Measurements from ENCODE around the gene PHF3.
"Not testable (repeated sequence)": the region's sequence is repeated elsewhere in the genome, so short reads cannot be mapped to it uniquely, and the experiment has no call there.

PHF3 gene

DNA sequence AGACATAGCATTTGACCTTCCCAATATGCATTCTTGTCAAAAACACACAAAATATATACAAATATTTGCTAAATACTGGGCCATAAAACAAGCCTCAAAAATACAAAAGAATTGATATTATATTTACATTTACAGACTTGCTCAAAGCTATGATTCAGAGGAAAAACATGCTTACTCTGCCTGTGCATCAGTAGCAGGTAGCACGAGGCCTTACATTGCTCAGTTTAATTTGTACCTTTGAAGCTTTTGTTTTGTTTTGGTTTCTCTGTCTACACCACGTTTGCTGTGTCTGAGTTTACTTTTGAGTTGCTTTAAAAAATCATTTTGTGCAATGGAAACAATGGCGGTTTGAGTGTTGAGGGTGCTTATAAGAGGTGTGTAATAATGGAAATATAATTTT is 99.3 kb downstream of the PHF3 start:
- no peaks in the 10 kb centered on the region for H3K9me3 ChIP-seq (ENCODE audit: control insufficient read depth, insufficient read depth, low read length)
- no peaks in the 10 kb centered on the region for H3K36me3 ChIP-seq (ENCODE audit: control insufficient read depth, insufficient read depth, low read length)
- no peak overlapping the region for H3K27ac ChIP-seq (ENCODE audit: low read length)
- no peaks in the 10 kb centered on the region for H3K27me3 ChIP-seq (ENCODE audit: control insufficient read depth, insufficient read depth, low read length)
- no peak for DNase-seq (ENCODE audit: low read depth, low spot score)
- H3K4me3 ChIP-seq (ENCODE audit: low read length), result no peak overlapping the region
- no CpG with 5 or more reads among the region's 3 CpGs for WGBS (ENCODE audit: insufficient coverage, insufficient read length)
- H3K4me1 ChIP-seq (ENCODE audit: control insufficient read depth, insufficient read depth, low read length), result no peaks in the 10 kb centered on the region

- H3K4me1 ChIP-seq (ENCODE audit: control insufficient read depth, insufficient read depth, low read length); H3K9me3 ChIP-seq (ENCODE audit: control insufficient read depth, insufficient read depth, low read length); DNase-seq (ENCODE audit: low read depth, low spot score); H3K27ac ChIP-seq (ENCODE audit: low read length); H3K27me3 ChIP-seq (ENCODE audit: control insufficient read depth, insufficient read depth, low read length); H3K4me3 ChIP-seq (ENCODE audit: low read length); H3K36me3 ChIP-seq (ENCODE audit: control insufficient read depth, insufficient read depth, low read length): not testable (repeated sequence)
- no CpG with 5 or more reads among the region's 2 CpGs for WGBS (ENCODE audit: insufficient coverage, insufficient read length)
Measured at GRCh38 chr6:63738190-63738589, 102.6 kb downstream of the PHF3 start.

- Histone ChIP-seq H3K27ac (ENCODE audit: low read length) (no peak overlapping the region), H3K4me3 (ENCODE audit: low read length) (no peak overlapping the region), H3K9me3 (ENCODE audit: control insufficient read depth, insufficient read depth, low read length) (no peaks in the 10 kb centered on the region), H3K36me3 (ENCODE audit: control insufficient read depth, insufficient read depth, low read length) (no peaks in the 10 kb centered on the region), H3K4me1 (ENCODE audit: control insufficient read depth, insufficient read depth, low read length) (no peaks in the 10 kb centered on the region), H3K27me3 (ENCODE audit: control insufficient read depth, insufficient read depth, low read length) (no peaks in the 10 kb centered on the region)
- DNase-seq (ENCODE audit: low read depth, low spot score), result no peak
- WGBS (ENCODE audit: insufficient coverage, insufficient read length), result no CpG with 5 or more reads among the region's 1 CpG
Measured at GRCh38 chr6:63739094-63739687, 103.6 kb downstream of the PHF3 start.

DNA sequence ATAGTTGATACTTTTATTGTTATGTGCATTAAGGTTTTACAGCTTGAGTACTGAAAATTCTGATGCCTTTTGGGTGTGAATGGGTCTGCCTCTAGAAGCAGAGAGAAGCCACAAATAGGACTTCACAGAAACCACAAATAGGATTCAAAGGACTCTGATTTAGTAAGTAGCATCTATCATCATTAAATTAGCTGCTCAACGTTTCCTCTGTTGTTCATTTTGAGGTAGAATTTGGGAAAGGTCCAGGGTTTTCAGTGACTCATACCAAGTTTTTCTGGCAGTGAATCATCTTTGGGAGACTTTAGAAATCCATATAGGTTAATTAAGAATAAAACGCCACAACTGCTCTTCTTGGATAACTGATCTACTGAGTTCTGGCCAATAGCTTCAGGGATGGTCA is 105.1 kb downstream of the PHF3 start:
- H3K27ac ChIP-seq (ENCODE audit: low read length), result no peak overlapping the region
- no CpG with 5 or more reads among the region's 2 CpGs for WGBS (ENCODE audit: insufficient coverage, insufficient read length)

GRCh38 chr6:63742060-63742459 is 106.5 kb downstream of the PHF3 start:
- Histone ChIP-seq H3K9me3 (ENCODE audit: control insufficient read depth, insufficient read depth, low read length) (no peaks in the 10 kb centered on the region), H3K4me1 (ENCODE audit: control insufficient read depth, insufficient read depth, low read length) (no peaks in the 10 kb centered on the region), H3K36me3 (ENCODE audit: control insufficient read depth, insufficient read depth, low read length) (no peaks in the 10 kb centered on the region), H3K4me3 (ENCODE audit: low read length) (no peak overlapping the region), H3K27me3 (ENCODE audit: control insufficient read depth, insufficient read depth, low read length) (no peaks in the 10 kb centered on the region), H3K27ac (ENCODE audit: low read length) (no peak overlapping the region)
- no peak for DNase-seq (ENCODE audit: low read depth, low spot score)

More for the DNA sequence above, 105.1 kb downstream of the PHF3 start:
- H3K36me3 ChIP-seq (ENCODE audit: control insufficient read depth, insufficient read depth, low read length), result no peaks in the 10 kb centered on the region
- H3K4me1 ChIP-seq (ENCODE audit: control insufficient read depth, insufficient read depth, low read length), result no peaks in the 10 kb centered on the region
- H3K4me3 ChIP-seq (ENCODE audit: low read length), result no peak overlapping the region
- no peaks in the 10 kb centered on the region for H3K9me3 ChIP-seq (ENCODE audit: control insufficient read depth, insufficient read depth, low read length)
- no peak for DNase-seq (ENCODE audit: low read depth, low spot score)
- no peaks in the 10 kb centered on the region for H3K27me3 ChIP-seq (ENCODE audit: control insufficient read depth, insufficient read depth, low read length)

DNA sequence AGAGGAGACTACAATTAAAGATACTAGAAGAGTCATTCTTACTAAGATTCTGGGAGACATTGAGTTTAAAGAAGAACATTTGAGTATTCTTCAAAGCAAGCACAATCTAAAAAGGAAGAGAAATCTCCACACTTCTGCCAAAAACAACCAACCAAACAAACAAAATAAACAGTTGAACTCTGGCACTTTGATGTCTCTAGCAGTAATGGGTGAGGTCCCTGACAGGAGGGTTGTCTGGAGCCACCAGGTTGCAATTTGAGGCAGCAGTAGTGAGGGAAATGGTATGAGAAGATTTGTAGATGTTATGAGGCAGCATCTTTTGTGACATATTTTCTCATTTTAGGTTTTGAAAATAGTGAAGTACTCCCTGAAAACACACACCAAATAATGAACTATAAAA is 108.1 kb downstream of the PHF3 start:
- Histone ChIP-seq H3K9me3 (ENCODE audit: control insufficient read depth, insufficient read depth, low read length) (no peaks in the 10 kb centered on the region), H3K36me3 (ENCODE audit: control insufficient read depth, insufficient read depth, low read length) (no peaks in the 10 kb centered on the region), H3K4me3 (ENCODE audit: low read length) (no peak overlapping the region), H3K27ac (ENCODE audit: low read length) (no peak overlapping the region), H3K27me3 (ENCODE audit: control insufficient read depth, insufficient read depth, low read length) (no peaks in the 10 kb centered on the region), H3K4me1 (ENCODE audit: control insufficient read depth, insufficient read depth, low read length) (no peaks in the 10 kb centered on the region)
- DNase-seq (ENCODE audit: low read depth, low spot score), result no peak

DNA sequence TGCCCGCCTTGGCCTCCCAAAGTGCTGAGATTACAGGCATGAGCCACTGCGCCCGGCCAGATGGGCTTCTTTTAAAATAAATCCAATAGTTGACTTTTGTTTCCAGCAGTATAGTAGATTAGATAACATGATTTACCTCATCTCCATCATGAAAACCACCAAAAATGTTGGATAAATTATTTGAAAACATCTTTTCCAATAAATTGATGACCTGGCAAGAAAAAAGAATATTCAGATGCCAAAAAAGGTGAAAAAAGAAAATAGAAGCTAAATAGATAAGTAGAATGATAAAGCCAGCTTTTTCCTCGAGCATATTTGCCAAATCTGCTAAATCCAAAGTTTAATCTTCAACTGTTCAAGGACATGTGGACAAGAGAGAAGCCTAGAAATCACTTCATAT is 109.2 kb downstream of the PHF3 start:
- Histone ChIP-seq H3K27me3 (ENCODE audit: control insufficient read depth, insufficient read depth, low read length) (no peaks in the 10 kb centered on the region), H3K27ac (ENCODE audit: low read length) (no peak overlapping the region), H3K4me1 (ENCODE audit: control insufficient read depth, insufficient read depth, low read length) (no peaks in the 10 kb centered on the region), H3K4me3 (ENCODE audit: low read length) (no peak overlapping the region), H3K36me3 (ENCODE audit: control insufficient read depth, insufficient read depth, low read length) (no peaks in the 10 kb centered on the region), H3K9me3 (ENCODE audit: control insufficient read depth, insufficient read depth, low read length) (no peaks in the 10 kb centered on the region)
- no peak for DNase-seq (ENCODE audit: low read depth, low spot score)
- no CpG with 5 or more reads among the region's 4 CpGs for WGBS (ENCODE audit: insufficient coverage, insufficient read length)

- Histone ChIP-seq H3K36me3 (ENCODE audit: control insufficient read depth, insufficient read depth, low read length) (no peaks in the 10 kb centered on the region), H3K4me3 (ENCODE audit: low read length) (no peak overlapping the region), H3K4me1 (ENCODE audit: control insufficient read depth, insufficient read depth, low read length) (no peaks in the 10 kb centered on the region), H3K27ac (ENCODE audit: low read length) (no peak overlapping the region), H3K9me3 (ENCODE audit: control insufficient read depth, insufficient read depth, low read length) (no peaks in the 10 kb centered on the region), H3K27me3 (ENCODE audit: control insufficient read depth, insufficient read depth, low read length) (no peaks in the 10 kb centered on the region)
- no peak for DNase-seq (ENCODE audit: low read depth, low spot score)
Measured at GRCh38 chr6:63745784-63746183, 110.2 kb downstream of the PHF3 start.

GRCh38 chr6:63750400-63750799 is 114.8 kb downstream of the PHF3 start:
- no peaks in the 10 kb centered on the region for H3K9me3 ChIP-seq (ENCODE audit: control insufficient read depth, insufficient read depth, low read length)
- no peak for DNase-seq (ENCODE audit: low read depth, low spot score)
- H3K4me3 ChIP-seq (ENCODE audit: low read length), result no peak overlapping the region
- no CpG with 5 or more reads among the region's 2 CpGs for WGBS (ENCODE audit: insufficient coverage, insufficient read length)
- H3K4me1 ChIP-seq (ENCODE audit: control insufficient read depth, insufficient read depth, low read length), result no peaks in the 10 kb centered on the region
- H3K27me3 ChIP-seq (ENCODE audit: control insufficient read depth, insufficient read depth, low read length), result no peaks in the 10 kb centered on the region
- no peak overlapping the region for H3K27ac ChIP-seq (ENCODE audit: low read length)
- H3K36me3 ChIP-seq (ENCODE audit: control insufficient read depth, insufficient read depth, low read length), result no peaks in the 10 kb centered on the region

- not testable (repeated sequence) for H3K4me3 ChIP-seq (ENCODE audit: low read length); H3K4me1 ChIP-seq (ENCODE audit: control insufficient read depth, insufficient read depth, low read length); H3K27ac ChIP-seq (ENCODE audit: low read length); H3K9me3 ChIP-seq (ENCODE audit: control insufficient read depth, insufficient read depth, low read length); H3K27me3 ChIP-seq (ENCODE audit: control insufficient read depth, insufficient read depth, low read length); DNase-seq (ENCODE audit: low read depth, low spot score); H3K36me3 ChIP-seq (ENCODE audit: control insufficient read depth, insufficient read depth, low read length)
Measured at GRCh38 chr6:63757275-63757674, 121.7 kb downstream of the PHF3 start.

GRCh38 chr6:63757826-63758225 is 122.2 kb downstream of the PHF3 start:
- H3K9me3 ChIP-seq (ENCODE audit: control insufficient read depth, insufficient read depth, low read length), result no peaks in the 10 kb centered on the region
- H3K27ac ChIP-seq (ENCODE audit: low read length), result no peak overlapping the region
- no peak for DNase-seq (ENCODE audit: low read depth, low spot score)
- H3K4me3 ChIP-seq (ENCODE audit: low read length), result no peak overlapping the region
- no peaks in the 10 kb centered on the region for H3K27me3 ChIP-seq (ENCODE audit: control insufficient read depth, insufficient read depth, low read length)
- no peaks in the 10 kb centered on the region for H3K4me1 ChIP-seq (ENCODE audit: control insufficient read depth, insufficient read depth, low read length)
- H3K36me3 ChIP-seq (ENCODE audit: control insufficient read depth, insufficient read depth, low read length), result no peaks in the 10 kb centered on the region
- WGBS (ENCODE audit: insufficient coverage, insufficient read length), result no CpG with 5 or more reads among the region's 1 CpG
